ENCODE measurements around the gene WDR89.
"Not testable (repeated sequence)": the region's sequence is repeated elsewhere in the genome, so short reads cannot be mapped to it uniquely, and the experiment has no call there.

The WDR89 gene

DNA sequence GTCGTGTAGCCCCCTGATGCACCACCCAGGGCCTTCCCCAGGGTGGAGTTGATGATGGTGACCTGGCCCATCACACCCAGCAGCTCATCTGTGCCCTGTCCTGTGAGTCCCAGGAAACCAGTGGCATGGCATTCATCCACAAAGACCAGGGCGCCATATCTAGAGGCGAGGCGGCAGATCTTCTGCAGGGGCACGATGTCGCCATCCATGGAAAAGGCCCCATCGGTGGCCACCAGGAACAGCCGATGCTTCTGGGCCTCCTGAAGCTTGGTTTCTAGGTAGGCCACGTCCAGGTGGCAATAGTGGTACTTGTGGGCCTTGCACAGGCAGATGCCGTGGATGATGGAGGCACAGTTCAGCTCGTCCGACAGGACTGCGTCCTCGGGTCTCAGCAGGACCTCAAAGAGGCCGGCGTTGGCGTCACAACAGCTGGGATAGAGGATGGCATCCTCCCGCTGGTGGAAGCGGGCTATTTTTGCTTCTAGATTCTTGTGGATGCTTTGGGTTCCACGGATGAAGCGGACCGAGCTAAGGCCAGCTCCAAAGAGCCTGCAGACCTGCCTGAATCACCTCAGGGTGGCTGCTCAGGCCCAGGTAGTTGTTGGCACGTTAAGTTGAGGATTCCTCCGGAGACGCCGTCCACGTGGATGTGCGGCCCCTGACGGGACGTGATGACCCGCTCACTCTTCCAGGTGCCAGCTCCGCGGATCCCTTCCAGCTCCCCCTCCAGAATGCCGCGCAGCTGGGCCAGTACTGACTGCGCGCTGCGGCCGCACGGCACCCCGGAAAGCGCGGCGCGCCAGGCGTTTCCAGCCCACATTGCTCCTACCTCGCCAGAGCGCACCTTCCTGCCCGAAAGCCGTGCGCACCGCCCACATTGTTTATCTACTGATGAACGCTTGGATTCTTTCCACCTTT lies 47.0 kb downstream of the WDR89 start:
- DNase-seq (ENCODE audit: low read depth): no peak

GRCh38 chr14:63583046-63583445 lies 58.6 kb downstream of the WDR89 start:
- DNase-seq (ENCODE audit: low read depth): not testable (repeated sequence)

DNA sequence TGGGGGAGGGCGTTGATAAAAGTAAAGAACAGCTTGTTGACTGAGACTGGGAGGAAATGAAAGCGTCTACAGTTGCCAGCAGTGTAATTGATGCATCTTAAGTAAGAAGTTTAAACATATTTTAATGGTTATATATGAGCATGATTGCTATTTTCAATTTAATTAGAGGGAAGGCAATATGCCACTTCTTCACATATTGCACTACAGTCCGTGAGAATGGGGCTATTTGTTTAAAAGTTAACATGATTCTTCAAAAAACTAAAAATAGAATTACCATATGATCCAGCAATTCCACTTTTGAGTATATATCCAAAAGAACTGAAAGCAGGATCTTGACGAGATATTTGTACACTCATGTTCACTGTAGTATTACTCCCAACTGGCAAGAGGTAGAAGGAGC lies 60.2 kb downstream of the WDR89 start:
- no peak for DNase-seq (ENCODE audit: low read depth)

DNA sequence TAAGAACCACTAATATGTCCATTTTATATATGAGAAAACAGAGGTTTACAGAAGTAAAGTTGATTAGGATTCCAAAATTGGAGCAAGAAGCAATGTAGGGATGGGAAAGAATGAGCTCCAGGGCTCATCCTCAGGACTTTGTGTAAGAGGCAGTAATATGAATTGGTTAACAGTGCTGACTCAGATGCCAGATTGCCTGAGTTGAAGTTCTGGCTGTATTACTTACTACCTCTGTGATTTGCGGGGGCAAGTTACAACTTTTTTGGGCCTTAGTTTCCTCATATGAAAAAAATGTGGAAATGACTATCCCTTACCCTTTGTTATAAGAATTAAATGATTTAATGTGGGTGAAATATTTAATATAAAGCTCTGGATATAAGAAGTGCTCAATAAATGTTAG lies 63.4 kb downstream of the WDR89 start:
- no peak for DNase-seq (ENCODE audit: low read depth)

DNA sequence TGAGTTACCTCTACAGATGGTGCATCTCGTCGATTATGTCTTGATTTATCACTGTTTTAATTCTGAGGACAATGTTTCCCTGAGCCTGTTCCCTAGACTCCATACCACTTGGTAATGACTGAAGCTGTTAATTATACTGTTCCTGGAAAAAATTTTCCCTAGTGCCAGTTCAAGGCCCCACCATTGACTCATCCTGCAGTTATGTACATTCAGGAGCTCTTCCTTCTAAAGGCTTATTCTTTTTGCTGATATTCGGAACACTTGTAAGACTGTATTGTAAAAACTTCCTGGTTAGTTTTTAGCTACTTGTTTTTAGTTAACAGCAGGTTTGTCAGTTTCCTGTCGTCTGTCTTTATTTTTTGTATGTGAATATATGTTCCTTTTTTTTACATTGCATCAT lies 68.1 kb downstream of the WDR89 start:
- DNase-seq (ENCODE audit: low read depth): no peak

- no peak for DNase-seq (ENCODE audit: low read depth)
Observed at GRCh38 chr14:63565448-63565847, 76.2 kb downstream of the WDR89 start.

DNA sequence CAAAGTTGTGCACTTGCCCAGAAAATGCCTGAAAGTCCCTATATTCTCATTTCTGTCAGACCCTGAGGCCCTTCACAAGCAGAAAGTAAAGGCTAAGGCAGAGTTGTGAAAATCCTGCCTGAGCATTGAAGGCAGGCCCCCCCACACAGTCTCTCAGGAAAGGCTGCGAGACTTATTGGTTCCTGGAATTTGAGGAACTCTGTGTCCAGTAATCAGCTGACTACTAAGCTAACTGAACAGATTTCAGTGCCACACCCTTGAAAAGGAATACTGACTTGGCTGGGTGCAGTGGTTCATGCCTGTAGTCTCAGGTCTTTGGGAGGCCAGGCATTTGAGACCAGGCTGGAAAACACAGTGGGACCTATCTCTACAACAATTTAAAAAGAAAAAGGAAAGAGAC lies 77.4 kb downstream of the WDR89 start:
- no peak for DNase-seq (ENCODE audit: low read depth)

DNA sequence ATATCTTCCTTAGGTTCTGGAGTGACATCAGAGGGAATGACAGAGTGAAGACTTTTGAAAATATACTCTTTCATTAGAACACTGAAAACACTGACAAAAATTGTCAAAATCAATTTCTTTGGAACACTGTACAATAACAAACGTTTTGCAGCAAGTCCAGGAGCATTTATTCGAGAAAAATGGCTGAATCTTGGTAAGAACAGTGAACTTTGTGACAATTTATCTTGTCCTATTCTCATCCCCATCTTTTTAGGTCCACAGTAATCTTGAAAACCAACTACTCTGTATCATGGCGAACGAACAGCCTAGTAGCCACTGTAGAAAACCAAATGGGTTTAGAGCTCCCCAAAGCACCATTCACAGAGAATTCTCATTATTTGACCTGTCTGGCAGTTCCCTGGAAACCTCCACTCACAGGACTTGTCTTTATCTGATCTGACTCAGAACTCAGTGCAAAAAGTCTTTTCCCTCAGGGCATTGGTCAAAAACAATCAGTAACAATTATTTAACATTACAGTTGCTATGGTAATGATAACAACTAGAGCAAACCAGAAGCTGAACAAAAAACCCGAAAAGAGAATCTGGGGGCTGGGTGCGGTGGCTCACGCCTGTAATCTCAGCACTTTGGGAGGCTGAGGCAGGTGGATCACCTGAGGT lies 78.2 kb downstream of the WDR89 start:
- DNase-seq (ENCODE audit: low read depth): no peak

DNA sequence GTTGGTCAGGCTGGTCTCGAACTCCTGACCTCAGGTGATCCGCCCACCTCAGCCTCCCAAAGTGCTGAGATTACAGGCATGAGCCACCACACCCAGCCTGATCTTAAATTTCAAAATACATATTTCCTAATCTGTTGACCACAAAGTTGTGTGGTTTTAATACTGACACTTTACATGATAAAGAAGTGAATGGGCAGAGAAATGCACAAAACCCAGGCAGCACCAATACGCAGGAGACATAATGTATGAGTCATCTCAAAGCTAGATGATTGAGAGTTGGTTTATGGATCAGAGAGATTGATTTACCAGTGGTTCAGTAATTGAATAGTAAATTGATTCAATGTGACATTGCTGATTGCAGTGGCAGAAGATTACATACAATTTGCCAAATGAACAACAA lies 79.3 kb downstream of the WDR89 start:
- DNase-seq (ENCODE audit: low read depth): no peak

DNA sequence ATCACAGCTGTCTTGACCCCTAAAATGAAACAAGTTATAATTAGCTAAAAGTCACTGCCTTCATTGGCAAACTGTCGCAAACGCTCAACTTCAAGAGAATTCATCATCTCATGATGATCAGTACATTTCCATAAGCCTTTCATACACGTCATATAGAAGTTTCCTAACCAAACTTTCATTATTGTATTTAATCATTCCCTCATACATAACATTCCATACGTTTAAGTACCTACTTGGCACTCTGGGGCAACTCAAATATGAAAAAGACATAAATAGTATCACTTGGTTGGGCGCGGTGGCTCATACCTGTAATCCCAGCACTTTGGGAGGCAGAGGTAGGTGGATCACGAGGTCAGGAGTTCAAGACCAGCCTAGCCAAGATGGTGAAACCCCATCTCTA lies 86.1 kb downstream of the WDR89 start:
- DNase-seq (ENCODE audit: low read depth): no peak

DNA sequence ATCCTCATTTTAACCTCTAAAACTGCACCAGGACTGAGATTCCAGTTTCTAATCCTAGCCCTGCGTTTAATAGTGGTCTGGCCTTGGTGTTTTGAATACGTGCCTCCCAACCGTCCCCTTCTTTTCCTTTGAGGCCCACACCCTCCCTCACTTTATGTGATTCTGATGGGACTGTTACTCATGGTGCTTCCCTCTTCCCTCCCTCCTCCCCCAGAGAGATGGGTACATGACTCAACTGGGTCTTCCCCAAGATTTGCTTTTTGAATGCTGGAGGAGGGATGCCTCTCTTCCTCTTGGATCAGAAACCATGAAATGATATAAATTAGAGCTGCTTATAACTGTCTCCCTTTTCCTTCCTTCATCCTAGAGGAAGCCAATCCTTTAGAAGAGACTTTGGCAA lies 90.3 kb downstream of the WDR89 start:
- no peak for DNase-seq (ENCODE audit: low read depth)

DNA sequence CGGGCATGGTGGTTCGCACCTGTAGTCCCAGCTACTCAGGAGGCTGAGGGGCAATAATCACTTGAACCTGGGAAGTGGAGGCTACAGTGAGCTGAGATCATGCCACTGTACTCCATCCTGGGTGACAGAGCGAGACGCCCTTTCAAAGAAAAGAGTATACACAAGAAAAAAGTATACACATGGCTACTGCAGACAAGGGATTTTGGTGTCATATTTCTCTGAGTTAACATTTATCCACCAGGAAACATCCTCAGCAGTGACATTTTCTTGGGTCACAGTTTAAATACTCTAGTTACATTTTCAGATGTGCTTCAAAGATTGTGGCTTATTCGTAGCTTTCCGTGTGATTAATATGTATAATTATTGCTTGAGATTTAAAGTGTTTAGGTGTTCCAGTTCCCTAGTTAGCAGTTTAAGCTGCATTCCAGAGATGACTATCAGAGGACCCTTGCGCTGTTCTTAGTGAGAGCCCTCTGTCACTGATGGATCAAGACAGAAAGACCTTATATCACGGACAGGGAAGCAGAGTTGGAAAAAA lies 93.8 kb downstream of the WDR89 start:
- DNase-seq (ENCODE audit: low read depth): no peak
